GM21526 (cell line): ENCODE measurements around the gene FIBP.

Experiments
- ATAC-seq: cut with Tn5 transposase; IDR thresholded peaks from one replicate; pipeline ENCODE4 v1.9.1; 2021; ENCODE audit warnings: moderate library complexity; ENCODE audit not compliant: unreplicated experiment, low FRiP score

Gene FIBP

DNA sequence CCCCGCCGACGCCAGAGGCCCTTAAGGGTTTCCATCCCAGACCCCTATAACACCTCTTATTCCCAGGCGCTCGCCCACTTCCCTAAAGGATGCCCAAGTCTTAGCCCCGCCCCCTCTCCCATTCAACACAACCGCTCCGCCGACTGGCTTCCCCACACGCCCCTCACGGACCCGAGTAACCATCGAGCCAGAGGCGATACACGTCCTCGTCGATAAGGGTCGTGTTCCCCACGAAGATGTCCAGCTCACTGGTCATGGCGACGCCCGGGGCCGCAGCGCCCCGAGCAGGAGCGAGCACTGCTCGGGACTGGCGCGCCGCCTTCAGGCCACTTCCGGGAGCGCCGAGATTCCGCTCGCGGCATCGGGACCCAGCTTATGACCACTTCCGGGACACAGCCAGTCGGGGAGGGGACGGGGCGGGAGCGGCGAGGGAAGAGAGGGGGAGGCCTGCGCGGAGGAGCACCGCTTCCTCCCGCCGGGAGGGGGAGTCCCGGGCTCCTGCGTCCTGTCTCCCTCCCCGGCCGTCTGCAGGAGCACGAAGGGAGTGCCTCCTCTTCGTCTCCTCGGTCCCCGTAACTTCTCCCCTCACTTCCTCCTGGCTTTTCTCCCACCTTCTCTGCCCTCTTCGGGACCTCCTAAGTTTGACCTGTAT, at the start of gene FIBP:
Gene FIBP, minus strand, starts transcription at position 309 of the 652 bp plus-strand sequence. Its CDS starts 53 bp downstream, at position 256.
- ATAC-seq, result peak; percentile 38

DNA sequence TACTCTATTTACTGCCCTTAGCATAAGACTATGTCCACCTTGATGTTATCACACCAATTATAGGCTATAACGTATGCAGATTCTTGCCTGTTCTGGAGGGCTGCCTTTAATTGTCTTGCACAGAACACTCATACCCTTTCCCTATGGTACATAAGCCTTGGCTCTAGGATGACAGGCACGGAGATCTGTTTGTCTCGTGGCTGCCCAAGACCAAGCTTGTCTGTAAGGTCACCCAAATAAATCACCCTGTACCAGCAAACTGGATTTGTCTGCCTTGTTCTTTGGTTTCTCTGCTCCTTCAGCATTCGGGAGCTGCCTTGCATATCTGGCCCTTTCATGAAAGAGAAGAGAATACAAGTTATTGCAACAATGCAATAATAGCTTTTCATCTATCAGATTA, 49.5 kb upstream of the FIBP start:
- ATAC-seq, result no peak

DNA sequence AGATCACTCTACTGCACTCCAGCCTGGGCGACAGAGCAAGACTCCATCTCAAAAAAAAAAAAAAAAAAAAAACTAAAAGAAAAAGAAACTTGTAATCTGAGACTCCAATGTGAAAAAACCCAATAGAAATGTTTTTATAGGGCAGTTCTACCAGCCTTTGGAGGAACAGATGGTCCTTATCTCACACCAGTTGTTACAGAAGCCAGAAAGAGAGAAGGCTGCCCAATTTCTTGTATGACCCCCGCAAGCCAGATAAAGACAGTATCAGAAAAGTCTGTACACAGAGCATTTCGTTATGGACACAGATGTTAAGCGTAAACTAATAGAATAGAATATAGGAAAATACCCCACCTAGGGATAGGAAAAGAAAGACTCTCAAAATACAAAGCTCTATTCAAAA, 45.7 kb upstream of the FIBP start:
- ATAC-seq, result no peak

DNA sequence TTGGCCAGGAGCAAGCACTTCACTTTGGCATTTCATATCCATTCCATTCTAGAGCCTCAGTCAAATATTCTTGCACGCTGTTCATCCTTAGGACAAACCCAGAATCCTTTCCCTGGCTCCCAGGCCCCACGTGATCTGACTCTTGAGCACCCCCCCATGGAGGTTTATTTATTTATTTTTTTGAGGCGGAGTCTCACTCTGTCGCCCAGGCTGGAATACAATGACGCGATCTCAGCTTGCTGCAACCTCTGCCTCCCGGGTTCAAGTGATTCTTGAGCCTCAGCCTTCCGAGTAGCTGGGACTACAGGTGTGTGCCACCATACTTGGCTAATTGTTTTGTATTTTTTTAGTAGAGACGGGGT, 44.3 kb upstream of the FIBP start:
- no peak for ATAC-seq

DNA sequence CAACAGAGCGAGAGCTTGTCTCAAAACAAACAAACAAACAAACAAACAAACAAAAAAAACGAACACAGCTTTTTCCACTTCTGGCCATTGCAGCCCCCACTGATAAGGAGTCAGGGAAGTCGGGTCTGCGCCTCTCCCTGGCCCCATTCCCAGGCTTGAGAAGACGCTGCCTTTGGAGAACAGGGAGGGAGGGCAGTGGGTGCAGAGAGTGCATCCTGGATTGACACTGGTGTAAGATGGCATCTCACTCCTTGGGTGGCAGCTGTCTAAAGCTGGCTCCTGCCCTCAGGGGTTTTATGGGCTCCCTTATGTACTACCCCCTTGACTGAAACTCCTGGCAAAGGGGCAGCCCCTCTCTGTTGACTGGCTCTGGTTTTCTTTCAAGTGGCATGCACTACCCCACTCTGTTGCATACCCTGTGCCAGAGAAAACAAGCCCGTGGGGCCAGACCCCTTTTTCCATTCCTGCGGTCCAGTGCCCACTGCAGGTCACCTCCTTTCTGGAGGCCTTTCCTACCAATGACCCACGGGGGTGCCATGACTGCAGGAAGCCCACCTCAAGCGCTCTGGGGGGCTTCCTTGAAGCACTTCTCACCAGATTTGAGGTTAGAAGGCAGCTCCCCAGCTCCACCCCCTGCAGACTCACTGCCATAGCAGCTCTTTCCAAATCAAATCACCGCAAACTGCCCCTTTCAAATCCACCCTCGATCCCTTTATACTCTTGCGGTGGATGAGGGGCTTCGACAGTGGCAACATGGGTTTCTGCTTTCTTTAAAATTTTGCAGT, 43.7 kb upstream of the FIBP start:
- ATAC-seq, result no peak

DNA sequence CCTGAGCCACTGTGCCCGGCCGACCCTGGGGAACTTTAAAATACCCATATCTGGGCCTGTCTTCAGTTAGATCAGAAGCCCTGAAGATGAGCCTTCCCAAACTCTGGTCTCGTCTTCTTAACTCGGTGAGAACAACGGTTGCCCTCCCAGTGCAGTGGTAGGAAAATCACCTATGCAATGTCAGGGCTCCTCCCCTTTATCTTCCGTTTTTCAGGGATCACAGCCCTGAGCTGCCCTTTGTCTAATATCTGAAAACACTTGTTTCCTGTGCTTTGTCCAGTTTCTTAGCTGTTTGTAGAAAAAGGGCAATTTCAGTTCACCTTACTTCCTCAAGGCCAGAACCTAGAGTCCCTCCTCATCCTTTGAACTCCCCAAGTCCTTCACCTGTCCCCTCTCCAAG, 40.4 kb upstream of the FIBP start:
- ATAC-seq, result no peak

DNA sequence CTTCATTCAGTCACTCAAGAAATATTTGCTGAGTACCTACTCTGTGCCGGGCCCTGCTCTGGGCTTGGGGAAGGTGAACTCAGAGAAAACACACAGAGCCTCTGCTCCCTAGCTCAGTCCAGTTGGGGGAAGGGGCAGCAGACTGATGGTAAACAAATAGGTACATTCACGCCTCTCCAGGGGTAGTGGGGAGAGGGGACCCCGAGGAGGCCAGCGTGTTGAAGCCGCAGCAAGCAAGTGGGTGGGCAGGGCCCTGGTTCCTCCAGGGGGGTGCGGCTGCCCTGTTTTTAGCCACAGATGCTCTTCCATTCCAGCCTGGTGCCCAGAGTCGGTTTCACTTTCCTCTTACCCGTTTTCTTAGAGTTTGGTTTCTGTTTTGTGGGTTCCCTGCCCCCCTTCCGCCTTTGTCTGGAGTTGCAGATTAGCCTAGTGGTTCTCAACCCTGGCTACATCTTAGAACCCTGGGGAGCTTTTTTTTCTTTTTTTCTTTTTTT, 39.7 kb upstream of the FIBP start:
- ATAC-seq, result no peak

DNA sequence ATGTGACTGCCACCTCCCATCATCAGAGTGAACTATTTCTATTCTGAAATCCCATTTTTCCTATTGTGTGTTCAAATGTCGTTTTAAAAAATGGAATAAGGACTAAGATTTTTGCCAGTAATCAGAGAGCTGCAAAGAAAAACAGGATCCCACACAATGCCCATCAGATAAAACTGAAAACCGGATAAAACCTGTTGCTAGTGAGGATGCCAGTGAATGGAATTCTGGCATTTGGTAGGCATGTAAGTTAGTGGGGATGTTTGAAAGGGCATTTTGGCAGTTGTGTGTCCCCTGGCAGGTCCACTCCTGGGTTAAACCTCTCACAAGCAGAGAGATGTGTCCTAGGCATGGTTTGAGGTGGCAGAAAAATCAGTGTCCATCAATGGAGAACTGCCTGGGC, 37.1 kb upstream of the FIBP start:
- no peak for ATAC-seq

DNA sequence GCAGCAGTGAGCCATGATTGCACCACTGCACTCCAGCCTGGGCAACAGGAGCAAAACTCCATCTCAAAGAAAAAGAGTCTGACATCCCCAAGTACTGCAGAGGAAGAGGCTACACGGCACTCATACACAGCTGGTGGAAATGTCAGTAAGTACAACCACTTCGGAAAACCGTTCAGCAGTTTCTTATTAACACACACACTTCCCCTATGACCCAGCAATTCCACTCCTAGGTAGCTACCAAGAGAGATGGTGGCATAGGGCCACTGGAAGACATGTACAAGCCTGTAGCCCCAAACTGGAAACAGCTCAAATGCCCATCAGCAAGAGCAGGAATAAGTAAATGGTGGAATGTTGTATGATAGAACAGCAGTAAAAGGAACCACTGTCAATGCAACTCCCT, 34.3 kb upstream of the FIBP start:
- ATAC-seq, result no peak

DNA sequence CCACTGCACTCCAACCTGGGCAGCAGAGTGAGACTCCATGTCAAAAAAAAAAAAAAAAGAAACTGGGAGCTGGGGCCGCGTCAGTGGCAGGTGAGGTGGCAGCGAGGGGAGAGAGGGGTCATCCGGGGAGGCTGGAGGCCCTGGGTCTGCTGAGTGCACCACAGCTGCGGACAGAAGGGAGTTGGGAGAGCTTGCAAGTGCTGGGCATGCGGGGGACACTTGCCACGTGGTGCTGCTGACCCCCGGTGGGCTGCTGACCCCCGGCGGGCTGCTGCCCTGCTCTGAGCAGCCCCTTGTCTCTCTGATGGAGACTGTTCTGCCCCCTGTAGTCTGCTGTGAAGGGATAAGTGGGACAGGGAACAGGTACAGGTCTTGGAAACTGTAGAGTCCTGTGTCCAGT, 33.6 kb upstream of the FIBP start:
- ATAC-seq, result no peak

DNA sequence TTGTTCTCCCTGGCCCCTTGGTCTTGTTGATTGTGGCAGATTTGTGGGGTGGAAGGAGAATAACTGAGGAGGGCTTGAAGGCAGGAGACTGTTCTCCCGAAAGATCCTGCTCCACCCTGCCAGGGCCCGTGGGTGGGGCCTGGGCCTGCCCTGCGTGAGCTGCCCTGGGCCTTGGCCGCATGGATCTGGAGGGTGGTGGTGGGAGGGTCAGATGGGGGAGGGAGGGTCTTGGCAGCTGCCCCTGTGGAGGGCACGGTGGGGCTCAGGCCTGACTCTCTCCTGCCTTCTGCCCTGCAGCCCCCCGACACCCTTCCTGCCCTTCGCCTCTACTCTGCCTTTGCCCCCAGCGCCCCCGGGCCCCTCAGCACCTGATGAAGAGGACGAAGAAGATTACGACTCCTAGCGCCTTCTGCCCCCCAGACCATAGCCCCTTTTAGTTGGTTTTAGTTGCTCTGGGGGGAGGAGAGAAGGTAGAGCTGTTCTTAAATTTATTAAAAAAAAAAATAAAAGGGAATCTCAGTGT, 32.8 kb upstream of the FIBP start:
- ATAC-seq, result no peak

DNA sequence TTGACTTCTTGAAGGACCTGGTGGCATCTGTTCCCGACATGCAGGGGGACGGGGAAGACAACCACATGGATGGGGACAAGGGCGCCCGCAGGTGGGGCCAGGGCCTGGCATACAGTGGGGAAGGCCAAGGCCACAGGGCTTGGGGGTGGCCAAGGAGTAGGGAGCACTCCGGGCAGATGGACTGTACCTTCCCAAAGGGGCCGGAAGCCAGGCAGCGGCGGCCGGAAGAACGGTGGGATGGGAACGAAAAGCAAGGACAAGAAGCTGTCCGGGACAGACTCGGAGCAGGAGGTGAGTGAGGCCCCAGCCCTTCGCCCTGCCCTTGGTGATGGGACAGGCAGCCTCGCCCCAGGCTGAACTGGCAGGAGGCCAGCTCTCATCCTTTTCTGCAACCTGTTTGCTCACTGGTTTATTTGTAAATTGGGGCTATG, 32.1 kb upstream of the FIBP start:
- no peak for ATAC-seq

DNA sequence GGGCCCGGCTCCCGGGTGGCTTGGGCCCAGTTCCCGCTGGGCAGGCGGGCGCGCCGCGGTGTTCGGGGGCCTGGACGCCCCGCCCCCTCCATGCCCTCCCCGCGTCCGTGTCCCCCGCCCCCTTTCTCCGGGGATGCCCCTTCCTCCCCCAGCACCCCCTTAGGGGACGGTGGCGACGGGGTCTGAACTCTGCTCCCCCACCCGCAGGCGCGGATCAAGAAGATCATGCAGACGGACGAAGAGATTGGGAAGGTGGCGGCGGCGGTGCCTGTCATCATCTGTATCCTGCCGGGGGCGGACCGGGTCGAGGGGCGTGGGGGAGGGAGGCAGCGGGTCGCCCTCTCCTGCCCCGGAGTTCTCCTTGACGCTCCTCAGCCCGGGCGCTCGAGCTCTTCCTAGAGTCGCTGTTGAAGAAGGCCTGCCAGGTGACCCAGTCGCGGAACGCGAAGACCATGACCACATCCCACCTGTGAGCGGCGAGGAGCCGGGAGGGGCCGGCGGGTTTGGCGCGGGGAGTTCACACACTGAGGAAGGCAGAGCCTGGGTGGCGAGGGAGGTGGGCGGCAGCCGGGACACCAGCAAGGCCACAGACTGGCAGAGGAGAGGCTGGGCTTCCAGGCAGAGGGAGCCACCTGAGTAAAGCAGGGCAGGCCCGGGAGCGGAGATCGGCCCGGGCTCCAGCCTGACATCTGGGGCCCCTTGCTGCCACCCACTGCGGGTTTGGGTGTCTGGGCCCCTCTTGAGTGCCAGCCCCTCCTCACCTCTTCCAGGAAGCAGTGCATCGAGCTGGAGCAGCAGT, 31.5 kb upstream of the FIBP start:
- ATAC-seq, result peak; percentile 40

DNA sequence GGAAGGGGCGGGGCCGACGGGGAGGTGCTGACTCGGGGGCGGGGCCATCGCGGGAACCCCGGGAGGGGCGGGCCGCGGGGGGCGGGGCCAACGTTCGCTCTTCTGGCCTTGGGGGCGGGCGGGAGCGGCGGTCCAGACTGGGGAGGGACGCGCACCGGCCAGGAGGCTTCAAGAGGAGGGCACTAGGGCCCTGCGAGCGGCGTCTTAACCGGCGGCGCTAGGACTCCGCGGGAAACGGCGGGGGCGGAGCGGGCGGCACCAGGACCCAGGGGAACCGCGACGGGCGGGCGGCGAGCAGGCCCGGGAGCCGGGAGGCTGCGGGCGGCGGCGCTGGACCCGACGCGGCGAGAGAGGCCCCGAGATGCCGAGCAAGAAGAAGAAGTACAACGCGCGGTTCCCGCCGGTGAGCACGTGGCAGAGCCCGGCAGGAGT, 30.9 kb upstream of the FIBP start, which contains the start of gene DRAP1:
Gene DRAP1, plus strand, starts transcription at position 286 of the 432 bp plus-strand sequence. Its CDS starts 76 bp downstream, at position 362.
- ATAC-seq, result peak; percentile 74

DNA sequence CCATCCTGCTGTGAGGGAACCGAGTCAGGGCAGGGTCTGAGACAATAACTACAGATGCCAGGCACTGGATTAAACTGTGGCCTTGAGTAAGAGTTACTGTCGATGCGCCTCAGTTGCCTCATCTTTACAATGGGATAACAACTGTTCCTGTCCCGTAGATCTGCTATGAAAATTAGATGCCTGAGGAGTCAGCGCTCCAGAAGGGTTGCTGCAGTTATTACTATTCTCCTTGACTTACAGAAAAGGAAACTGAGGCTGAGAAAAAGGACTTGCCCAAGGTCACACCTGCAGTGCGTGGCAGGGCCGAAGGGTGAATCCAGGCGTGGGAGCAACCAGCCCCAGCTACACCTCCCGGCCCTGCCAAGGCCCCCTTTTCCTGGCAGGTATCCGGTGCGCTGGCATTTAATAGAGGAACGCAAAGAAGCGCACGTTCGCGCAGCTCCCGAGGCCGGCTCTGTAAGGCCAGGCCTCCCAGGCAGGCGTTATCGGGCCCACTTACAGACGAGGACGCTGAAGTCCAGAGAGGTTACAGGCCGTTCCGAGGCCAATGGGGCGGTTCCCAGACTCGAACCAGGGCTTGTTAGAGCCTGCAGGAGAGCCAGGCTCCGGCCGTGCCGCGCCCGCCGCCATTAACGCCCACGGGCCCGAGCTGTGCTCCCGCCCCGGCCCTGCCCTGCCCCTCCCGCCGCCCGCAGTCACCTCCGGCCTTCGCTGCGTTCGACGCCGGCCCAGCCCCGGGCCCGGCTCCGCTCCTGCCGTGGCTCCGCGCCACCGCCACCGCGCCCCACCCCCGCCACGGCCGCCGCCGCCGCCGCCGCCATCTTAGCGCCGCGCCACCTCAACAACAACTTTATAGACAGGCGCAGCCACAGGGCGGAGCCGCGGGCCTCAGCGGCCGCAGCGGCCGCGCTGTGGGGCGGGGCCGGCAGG, 30.2 kb upstream of the FIBP start, which contains the start of gene C11orf68:
Gene C11orf68, minus strand, starts transcription at position 852 of the 930 bp plus-strand sequence. Its CDS starts 31 bp downstream, at position 821.
- ATAC-seq, result peak; percentile 53

DNA sequence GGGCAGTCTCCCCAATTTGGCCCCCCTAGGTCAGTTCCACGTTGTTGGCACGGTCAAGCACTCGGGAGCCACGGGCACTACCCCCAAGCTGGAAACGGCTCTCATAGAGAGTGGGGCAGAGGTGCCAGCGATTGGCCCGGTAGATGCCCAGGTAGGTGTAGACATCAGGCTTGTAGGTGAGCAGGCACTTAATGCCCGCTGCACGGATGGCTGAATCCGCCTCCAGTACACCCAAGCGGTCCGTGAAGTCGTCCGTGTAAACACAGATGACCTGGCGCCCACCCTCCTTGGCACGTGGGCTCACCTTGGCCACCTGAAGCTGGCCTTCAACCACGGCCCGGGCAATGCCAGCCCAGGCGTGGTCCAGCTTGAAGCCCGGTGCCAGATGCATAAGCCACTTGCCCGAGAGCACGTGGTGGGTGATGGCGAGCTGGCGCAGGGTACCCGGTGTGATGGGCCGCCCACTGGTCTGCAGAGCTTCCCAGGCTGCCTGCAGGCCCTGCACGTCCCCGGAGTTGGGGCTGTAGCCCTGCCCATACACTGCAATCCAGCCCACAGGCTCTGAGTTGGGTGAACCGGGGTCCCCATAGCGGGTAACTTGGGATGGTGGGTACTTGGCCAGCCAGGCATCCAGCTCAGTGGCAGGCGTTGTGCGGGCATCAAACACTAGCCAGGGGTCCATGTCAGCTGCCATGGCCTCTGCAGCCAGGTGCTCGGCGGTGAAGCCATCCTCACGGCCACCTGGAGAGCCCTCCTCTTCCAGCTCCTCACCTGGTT, 29.4 kb upstream of the FIBP start:
- ATAC-seq, result no peak

DNA sequence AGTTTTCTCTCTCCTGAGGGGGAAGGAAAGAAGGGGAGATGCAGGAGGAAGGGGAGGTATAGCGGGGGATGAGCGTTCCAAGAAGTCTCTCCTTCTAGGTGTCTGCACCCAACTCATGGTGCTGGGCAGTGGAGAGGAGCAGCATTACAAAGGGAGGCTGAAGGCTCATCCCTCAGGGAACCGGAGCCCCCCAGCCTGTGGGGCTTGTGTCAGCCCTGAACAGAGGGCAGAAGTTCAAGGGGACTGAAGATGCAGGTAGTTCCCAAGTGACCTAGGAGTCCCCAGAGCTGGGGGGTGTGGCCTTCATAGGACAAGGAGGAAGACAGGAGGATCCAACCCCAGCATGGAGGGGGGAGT, 28.8 kb upstream of the FIBP start:
- ATAC-seq, result no peak

DNA sequence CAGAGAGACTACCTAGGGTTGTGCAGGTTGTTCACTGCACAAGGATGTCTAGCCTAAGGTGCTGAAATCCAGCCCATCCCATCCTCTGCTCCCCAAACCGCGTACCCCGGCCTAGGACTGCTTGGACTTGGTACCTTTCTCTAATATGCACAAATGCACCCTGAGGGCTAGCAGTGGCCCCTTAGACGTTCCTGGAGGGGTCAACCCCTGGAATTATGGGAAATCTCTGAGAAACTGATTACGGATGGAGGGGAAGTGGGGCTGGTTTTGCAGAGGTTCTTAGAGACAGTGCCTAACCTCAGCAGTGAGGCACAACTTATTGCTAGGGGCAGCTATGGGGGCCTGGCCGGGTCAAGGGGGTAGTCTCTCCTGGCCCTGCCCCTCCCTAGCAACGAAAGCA, 28.1 kb upstream of the FIBP start:
- ATAC-seq, result no peak

DNA sequence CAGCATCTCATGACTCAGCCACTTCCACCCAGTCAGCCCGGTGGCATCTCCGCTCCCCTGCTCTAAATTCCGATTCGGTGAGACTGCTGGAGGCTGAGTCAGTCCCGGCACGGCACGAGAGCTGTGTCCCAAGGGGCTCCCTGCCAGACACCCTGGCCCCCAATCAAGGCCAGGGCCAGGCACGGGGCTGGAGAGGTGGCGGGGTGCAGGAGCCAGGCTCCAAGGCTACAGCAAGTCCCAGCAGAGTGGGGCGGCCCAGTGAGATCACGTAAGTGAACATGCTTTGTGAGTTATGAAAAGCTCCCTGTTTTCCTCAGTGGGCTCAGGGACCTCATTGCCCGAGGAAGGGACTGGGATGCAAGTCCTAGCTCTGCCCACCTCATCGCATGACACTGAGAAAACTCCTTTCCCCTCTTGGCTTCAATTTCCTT, 27.6 kb upstream of the FIBP start:
- ATAC-seq, result no peak
